HFFc6 (cell line): ENCODE data around the gene CCNI. TPM values are rescaled to one million over a fixed set of nuclear protein-coding genes. Genes with fewer than 3 reads are reported as not detected.

Experiments used
- DNase-seq: peaks from one replicate; pipeline ENCODE4 v3.0.0-alpha.2; 2018
- H3K27ac Mint-ChIP-seq: 2 replicates; pipeline ENCODE4 v1.8.0; 2020; ENCODE audit warnings: mild to moderate bottlenecking, mixed read lengths
- H3K27me3 Mint-ChIP-seq: 2 replicates; pipeline ENCODE4 v1.8.0; 2021; ENCODE audit warnings: mild to moderate bottlenecking, moderate library complexity, mixed read lengths; ENCODE audit not compliant: insufficient read depth
- H3K36me3 Mint-ChIP-seq: 2 replicates; pipeline ENCODE4 v1.8.0; 2021; ENCODE audit warnings: low read depth, mixed read lengths
- H3K4me1 Mint-ChIP-seq: 2 replicates; pipeline ENCODE4 v1.8.0; 2020; ENCODE audit warnings: low read depth, mixed read lengths
- H3K4me3 Mint-ChIP-seq: 2 replicates; pipeline ENCODE4 v1.8.0; 2020; ENCODE audit warnings: mild to moderate bottlenecking, moderate library complexity, mixed read lengths
- H3K9me3 Mint-ChIP-seq: 2 replicates; pipeline ENCODE4 v1.8.0; 2020; ENCODE audit warnings: mild to moderate bottlenecking, mixed read lengths
- total RNA-seq, 6 experiments: library from RNA; stranded (reverse); fragmentation: NEBNext Ultra II Directional; extraction: Animal tissue kit (Norgen Biotek cat#: 25700); gene quantifications; 2 replicates in 1 of 6; 3 replicates in 5 of 6; pipeline ENCODE4 v1.2.3, GENCODE V29; 2021
- TF ChIP-seq, protein P1 (sequence below): fragments of 200-600 bp; sonication (generic); IDR thresholded peaks from 2 replicates; pipeline ENCODE4 v1.5.0; 2021; ENCODE audit warnings: antibody characterized with exemption, mild to moderate bottlenecking

Gene CCNI
- total RNA-seq, 6 experiments from 2014 or later = 132 to 210 (median 179) TPM

DNA sequence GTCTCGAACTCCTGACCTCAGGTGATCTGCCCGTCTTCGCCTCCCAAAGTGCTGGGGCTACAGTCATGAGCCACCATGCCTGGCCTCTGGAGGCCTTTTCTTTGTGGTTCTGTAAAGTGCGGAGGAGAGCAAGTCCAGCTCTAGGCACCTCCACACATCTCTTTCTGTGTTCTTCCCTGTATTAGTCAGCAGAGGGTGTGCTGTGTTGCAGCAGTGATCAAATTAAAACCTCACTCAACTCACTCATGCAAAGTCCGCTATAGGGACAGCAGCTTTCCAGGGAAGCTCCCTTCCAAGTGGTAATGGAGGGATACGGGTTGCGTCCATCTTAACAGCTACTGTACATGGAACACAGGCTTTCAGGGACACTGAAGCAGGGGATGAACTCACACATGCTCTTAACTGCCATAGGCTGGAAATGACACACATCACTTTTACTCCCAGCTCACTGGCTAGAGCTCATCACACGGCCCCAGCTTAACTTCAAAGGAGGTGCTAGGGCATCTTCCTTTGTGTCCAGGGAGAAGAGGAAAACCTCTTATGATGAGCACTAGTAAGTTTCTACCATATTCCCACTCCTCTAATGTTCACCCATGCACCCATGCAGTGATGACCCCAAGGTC, 45.2 kb upstream of the CCNI start:
- no peak overlapping the region for H3K4me3 Mint-ChIP-seq

DNA sequence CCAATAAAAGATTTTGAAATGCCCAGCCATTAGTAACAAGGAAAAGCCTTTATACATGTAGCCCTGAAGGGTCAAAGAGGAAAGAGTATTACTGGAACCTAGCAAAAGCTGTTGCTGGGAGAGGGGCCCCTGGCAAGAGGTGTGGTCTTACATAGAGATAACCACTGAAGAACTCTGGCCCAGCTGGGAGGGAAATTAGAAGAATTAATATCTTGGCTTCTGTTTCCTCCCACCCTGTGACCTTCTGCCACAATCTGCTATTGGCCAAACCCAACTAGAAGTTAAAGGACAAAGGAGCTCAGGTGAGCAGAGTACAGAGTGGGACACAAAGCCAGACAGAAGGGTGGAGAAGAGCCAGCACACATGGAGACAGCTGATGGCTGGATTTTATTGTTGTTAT, 41.9 kb upstream of the CCNI start:
- no peaks in the 10 kb centered on the region for H3K36me3 Mint-ChIP-seq
- no peak overlapping the region for H3K4me3 Mint-ChIP-seq
- no peaks in the 10 kb centered on the region for H3K4me1 Mint-ChIP-seq
- TF ChIP-seq, protein P1, sequence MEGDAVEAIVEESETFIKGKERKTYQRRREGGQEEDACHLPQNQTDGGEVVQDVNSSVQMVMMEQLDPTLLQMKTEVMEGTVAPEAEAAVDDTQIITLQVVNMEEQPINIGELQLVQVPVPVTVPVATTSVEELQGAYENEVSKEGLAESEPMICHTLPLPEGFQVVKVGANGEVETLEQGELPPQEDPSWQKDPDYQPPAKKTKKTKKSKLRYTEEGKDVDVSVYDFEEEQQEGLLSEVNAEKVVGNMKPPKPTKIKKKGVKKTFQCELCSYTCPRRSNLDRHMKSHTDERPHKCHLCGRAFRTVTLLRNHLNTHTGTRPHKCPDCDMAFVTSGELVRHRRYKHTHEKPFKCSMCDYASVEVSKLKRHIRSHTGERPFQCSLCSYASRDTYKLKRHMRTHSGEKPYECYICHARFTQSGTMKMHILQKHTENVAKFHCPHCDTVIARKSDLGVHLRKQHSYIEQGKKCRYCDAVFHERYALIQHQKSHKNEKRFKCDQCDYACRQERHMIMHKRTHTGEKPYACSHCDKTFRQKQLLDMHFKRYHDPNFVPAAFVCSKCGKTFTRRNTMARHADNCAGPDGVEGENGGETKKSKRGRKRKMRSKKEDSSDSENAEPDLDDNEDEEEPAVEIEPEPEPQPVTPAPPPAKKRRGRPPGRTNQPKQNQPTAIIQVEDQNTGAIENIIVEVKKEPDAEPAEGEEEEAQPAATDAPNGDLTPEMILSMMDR = no peak
- H3K27me3 Mint-ChIP-seq = peaks cover 28% of the 10 kb centered on the region
- H3K27ac Mint-ChIP-seq = no peak overlapping the region
- DNase-seq = no peak
- H3K9me3 Mint-ChIP-seq = no peaks in the 10 kb centered on the region

More for the DNA sequence above, 45.2 kb upstream of the CCNI start:
- DNase-seq = no peak
- TF ChIP-seq, protein P1 = no peak; the same call in 1 of the 2 replicates
- no peaks in the 10 kb centered on the region for H3K9me3 Mint-ChIP-seq
- no peaks in the 10 kb centered on the region for H3K4me1 Mint-ChIP-seq
- H3K27me3 Mint-ChIP-seq = peaks cover 36% of the 10 kb centered on the region
- no peaks in the 10 kb centered on the region for H3K36me3 Mint-ChIP-seq
- no peak overlapping the region for H3K27ac Mint-ChIP-seq

GRCh38 chr4:77113069-77113468, 37.3 kb upstream of the CCNI start:
- DNase-seq = no peak
- Mint-ChIP-seq H3K4me3 (no peak overlapping the region), H3K9me3 (no peaks in the 10 kb centered on the region), H3K36me3 (no peaks in the 10 kb centered on the region), H3K27me3 (peaks cover 19% of the 10 kb centered on the region), H3K27ac (no peak overlapping the region), H3K4me1 (no peaks in the 10 kb centered on the region)
- TF ChIP-seq, protein P1 = no peak

- DNase-seq = no peak
- TF ChIP-seq, protein P1 = no peak
- H3K36me3 Mint-ChIP-seq = no peaks in the 10 kb centered on the region
- no peaks in the 10 kb centered on the region for H3K4me1 Mint-ChIP-seq
- H3K9me3 Mint-ChIP-seq = no peaks in the 10 kb centered on the region
- H3K27ac Mint-ChIP-seq = no peak overlapping the region
- no peak overlapping the region for H3K4me3 Mint-ChIP-seq
- peaks cover 15% of the 10 kb centered on the region for H3K27me3 Mint-ChIP-seq
Observed at GRCh38 chr4:77110730-77111129, 34.9 kb upstream of the CCNI start.

DNA sequence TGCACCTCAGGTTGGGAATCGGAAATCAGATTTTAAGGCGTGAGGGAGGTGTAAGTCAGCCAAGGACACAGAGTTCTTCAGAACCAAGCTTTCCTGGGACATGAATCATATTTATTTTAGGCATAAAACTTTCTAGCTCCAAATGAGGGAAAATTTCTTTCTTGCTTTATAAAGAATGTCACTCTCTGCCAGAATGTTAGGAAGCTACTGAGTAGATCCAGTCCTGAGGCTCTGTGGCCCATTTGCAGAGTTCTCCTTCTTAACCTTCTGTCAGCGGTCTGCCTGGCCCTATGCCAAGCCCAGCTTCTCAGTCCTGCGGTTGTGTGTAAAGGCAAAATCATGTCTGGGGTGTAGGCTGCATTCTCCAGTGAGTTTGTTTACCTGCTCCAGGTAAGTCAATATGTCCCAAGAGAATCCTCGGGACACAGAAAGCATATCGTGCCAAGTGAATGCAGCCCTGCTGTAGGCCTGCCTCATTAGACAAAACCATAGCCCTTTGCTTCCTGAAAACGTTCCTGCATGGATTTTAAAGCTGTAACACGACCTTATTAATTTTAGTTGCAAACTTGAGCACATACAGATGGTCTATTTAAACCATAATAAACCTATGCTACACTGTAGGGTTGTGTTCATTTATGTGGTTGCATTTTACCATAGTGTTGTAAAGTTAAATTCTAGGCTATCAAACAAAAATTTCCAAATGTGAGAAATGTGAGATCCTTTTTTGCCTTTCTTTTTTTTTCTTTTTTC, 29.2 kb upstream of the CCNI start:
- no peak overlapping the region for H3K4me3 Mint-ChIP-seq
- H3K4me1 Mint-ChIP-seq = peaks cover 5% of the 10 kb centered on the region; the same call in 1 of the 2 replicates
- TF ChIP-seq, protein P1 = no peak
- H3K27me3 Mint-ChIP-seq = peaks cover 10% of the 10 kb centered on the region
- no peak overlapping the region for H3K27ac Mint-ChIP-seq
- no peaks in the 10 kb centered on the region for H3K9me3 Mint-ChIP-seq
- H3K36me3 Mint-ChIP-seq = no peaks in the 10 kb centered on the region
- no peak for DNase-seq
